Activated CD4-positive, alpha-beta T cell treated with anti-CD3 and anti-CD28 coated beads for 48 hours (primary cell): ENCODE measurements around the gene KANSL3.
"Not testable (repeated sequence)": the region's sequence is repeated elsewhere in the genome, so short reads cannot be mapped to it uniquely, and the experiment has no call there.

Experiments used
- DNase-seq: peaks from one replicate; pipeline ENCODE4 v3.0.0-alpha.2; 2020

Gene KANSL3

DNA sequence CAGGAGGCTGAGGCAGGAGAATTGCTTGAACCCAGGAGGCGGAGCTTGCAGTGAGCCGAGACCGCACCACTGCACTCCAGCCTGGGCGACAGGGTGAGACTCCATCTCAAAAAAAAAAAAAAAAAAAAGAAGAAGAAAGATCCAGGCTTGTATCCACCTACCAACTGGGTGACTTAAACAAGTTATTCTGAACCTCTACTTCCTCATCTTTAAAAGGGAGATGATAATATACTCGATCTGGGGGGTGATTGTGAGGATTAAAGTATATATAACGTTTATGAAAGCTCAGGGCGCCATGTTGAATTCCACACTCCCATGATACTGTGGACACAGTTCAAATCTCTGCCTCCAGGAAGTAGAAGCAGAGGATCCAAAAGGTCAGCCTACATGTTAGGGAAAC, 16.7 kb upstream of the KANSL3 start:
- DNase-seq: not testable (repeated sequence)

DNA sequence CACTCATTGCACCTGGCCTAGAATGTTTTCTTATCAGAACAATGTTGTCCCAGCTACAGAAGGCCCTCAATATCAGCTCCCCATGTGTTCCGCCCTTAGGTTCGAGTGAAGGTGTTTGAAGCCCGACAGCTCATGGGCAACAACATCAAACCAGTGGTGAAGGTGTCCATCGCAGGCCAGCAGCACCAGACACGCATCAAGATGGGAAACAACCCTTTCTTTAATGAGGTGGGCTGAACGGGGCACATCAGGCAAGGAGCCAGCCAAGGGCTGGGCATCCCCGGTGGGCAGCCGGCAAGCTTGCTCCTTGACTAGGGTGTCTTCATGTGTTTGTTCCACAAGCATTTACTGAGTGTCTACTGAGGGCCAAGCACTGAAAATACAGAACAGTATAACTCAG, 13.7 kb upstream of the KANSL3 start:
- no peak for DNase-seq

DNA sequence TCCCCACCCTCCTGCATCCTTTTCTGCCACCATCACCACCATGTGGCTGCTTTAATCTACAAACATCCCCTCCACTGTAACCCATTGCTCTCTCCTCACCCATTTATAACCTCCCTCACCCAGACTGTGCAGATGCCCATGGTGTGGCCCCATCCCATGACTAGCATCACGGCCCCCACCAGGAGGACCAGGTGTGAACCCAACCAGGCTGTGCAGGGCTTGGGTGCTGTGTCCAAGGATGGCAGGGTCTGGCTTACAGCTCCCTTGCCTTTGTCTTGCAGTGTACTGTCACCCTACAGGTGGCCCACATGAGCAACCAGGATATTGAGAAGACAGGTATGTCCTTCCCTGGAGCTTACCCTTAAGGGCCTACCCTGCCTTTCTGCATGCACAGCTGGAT, 11.2 kb upstream of the KANSL3 start:
- no peak for DNase-seq

DNA sequence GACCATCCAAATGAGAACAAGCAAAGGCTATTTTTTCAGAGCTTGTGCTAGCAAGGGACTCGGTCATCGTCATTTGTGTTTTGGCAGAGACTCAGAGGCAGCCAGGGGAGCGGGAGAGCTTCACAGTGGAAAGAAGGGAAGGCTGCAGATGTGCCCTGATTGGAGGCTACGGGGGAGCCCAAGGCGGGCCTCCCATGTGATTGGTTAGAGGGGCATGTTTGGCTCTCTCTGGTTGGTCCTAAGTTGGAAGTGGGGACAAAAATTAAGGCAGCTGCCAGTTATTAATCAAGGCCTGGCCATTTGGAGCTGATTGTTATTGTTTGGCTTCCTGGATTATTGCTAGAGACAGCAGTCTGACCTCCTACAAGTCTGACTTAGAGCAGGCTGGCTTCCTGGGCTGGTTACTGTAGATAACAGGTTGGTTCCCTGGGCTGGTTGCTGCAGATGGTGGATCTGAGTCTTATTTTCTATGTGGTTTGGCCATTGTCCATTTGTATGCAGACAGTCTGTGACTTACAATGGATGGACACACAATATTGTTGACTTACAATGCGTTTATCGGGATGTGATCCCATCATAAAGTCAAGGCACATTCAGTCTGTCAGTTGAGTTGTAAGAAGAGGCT, 10.3 kb upstream of the KANSL3 start:
- no peak for DNase-seq

DNA sequence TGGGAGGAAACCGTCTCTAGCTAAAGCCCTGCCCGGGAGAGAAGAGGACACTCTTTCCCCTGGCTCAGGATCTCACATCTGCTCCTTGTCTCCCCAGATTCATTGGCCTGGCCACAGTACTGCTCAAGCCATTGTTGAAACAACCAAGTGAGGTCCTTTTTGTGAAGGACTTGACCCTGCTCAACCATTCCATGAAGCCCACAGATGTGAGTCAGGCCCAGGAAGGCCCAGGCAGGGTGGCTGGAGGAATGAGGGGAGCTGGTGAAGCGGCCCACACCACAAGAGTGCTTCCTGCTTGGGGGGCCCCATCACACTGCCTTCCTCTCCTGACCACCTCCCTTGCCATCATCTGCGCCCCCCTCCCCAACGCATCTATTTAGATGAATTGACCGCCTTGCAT, 9.6 kb upstream of the KANSL3 start:
- DNase-seq: no peak

DNA sequence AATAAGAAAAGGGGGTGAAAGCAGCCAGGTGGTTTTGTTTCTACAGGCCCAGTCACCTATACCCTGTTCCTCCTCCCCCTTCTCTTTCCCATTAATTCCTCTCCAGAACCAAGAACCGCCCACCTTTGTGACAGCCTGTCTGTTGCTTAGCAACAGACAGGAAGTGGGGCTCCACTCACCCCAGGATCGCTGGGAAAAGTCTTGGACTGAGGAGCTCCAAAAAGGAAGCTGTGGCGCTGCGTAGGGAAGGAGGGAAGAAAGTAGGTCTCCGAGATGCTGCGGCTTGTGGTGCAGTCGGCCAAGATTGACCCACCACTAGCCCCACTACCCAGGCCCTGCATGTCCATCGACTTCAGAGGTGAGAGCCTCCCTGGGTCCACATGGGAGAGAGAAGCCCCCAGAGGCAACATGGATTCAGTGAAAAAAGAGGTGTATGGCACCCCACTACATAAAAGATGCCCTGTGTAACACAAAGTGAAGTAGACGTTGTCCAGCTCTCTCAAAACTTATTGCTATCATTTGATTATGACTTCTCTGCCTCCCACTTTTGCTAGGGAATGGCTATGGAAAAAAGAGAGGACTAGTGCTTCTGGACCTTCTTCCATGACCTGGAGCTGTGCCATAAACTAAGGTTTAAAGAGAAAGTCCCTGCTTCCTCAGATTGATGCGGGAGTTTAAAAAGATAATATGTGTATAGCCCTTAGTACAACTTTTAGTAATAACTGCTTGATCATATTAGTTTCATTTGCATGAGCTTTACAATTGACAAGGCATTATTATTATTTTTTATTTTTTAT, 4.7 kb upstream of the KANSL3 start, which contains the start of gene FER1L5:
TSS of gene FER1L5 (plus strand) at position 201 of the 797 bp plus-strand sequence. CDS start at position 274, 73 bp downstream.
- no peak for DNase-seq

DNA sequence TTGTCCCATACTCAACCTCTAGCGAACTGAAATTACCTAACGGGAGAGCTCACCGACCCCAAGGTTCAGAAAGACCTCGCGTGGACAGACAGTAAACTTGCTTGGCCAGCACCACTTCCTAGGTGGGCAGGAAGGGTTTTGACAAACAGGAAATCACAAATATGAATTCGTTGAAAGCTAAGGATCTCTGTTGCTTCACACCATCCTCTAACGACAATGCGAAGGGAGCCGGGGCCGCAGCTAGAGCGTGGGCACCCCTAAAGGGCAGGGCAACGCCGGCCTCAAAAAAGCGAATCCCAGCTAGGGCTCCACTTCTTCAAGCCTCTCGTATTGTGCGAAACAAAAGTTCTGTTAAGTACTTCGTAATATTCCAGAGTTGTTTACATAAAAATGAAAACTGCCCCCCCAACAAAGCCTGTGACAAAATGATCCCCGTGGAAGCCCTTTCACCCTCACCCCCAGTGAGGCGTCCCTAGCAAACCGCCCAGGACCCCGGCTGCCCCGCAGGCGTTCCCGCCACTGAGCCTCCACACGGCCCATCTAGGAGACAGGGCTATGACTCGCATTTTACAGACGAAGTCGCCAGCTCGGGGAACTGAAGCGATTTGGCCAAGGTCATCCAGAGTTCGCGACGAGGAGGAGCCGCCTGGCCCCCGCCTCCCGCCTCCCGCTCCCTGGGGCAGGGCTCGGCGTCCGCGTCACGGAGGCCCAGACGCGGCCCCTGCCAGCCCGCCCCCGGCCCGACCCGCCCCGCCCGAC, 548 bp downstream of the KANSL3 start:
- DNase-seq: peak; percentile 90

DNA sequence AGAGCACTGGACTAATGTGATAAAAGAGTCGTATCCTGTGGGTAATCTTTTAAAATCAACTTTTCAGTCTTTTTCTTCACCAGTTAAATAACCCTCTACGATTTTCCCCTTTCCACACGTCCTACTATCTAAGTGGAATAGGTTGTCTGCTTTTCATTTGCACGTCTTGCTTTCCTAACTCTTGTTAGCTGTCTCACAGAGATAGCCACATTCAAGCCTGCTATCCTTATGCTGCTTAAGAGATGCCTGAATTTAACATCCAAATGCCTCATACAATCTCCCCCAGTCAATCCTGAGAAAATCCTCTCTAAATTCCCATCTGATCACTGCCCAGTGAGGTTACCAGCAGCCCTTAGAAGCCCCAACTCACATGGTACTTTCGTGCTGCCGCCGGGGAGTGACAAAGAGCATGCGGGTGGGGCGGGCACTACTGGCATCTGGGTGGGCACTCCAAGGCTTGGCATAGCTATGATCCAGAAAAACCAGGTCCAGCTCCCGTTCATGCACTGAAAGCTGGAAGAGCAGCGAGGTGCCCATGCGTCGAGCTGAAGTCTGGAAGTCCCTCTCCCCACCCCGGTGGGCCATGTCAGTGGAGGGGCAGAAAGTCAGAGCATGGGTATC, 1.5 kb downstream of the KANSL3 start:
- no peak for DNase-seq

DNA sequence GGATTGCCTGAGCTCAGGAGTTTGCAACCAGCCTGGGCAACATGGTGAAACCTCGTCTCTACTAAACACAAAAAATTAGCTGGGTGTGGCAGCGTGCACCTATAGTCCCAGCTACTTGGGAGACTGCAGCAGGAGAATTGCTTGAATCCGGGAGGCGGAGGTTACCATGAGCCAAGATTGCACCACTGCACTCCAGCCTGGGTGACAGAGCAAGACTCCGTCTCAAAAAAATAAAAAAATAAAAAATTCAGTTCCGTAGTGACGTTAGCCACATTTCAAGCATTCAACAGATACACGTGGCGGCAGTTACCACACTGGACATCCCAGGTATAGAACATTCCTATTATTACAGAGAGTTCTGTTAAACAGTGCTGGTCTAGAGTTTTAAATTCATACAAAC, 4.5 kb downstream of the KANSL3 start:
- no peak for DNase-seq

DNA sequence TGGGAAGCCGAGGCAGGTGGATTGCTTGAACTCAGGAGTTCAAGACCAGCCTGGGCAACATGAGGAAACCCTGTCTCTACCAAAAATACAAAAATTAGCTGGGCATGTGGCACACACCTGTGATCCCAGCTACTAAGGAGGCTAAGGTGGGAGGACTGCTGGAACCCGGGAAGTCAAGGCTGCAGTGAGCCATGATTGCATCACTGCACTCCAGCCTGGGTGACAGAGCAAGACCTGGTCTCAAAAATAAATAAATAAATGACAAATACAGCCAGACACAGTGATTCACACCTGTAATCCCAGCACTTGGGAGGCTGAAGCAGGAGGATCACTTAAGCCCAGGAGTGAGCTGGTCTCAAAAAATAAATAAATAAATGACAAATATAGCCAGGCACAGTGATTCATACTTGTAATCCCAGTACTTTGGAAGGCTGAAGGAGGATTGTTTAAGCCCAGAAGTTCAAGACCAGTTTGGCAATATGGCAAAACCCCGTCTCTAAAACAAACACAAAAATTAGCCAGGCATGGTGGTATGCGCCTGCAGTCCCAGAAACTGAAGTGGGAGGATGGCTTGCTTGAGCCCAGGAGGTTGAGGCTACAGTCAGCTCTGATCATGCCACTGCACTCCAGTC, 6.2 kb downstream of the KANSL3 start:
- no peak for DNase-seq

DNA sequence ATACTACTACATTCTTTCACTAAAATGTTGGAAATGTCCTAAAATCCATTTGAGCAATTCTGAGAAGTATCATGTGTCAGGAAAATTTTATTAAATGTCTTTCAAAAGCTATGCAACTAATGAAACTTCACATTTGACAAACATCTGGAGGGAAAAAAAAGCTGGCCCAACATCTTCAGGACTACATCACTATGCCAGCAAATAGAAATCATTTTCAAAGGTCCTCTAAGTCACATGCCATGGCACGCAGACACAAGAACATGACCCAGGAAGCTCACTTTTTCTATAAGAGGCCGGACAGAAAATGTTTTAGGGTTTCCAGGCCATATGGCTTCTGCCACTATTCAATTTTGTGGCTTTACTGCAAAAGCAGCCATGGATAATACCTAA, 11.6 kb downstream of the KANSL3 start:
- no peak for DNase-seq

DNA sequence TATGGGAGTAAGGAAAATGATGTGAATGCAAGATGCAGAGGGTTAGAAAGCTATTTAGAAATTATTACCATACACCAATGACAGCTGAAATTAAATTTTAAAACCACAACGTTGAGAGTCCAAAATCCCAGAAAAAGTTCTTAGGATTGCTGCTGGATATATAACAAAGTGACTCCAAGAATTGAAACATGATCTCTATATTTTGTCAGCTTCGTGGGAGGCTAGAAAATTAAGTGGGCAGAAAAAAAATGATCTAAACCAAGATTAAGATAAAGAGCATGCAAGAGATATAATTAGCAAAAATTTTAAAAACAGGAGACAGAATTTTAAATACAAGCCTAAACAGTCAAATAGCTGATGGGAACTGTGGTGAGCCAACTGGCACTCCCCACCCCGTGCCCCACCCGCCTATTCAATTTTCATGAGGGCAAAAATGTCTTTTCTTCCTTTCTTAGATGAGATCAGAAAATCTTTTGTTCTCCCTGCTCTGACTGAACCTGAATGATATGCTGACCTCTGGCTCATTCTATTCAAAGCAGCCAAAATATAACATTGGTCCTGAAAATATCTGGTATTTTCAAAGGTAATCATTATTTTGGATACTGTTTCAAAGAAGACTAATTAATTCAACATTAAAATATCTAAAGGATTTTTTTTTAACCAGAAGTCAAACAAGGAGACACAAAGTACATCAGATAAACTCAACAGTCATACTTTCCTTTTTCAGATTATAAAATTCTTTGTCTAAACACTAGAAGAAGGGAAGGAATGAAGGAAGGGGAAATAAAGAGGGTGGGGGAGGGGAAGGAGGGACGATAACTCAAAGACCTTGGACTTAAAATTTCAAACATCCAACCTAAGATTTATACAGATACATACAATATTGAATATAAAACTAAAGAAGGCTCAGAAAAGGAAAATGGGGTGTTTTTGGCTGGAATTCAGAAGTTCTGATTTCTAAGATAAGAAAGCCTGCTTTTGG, 12.2 kb downstream of the KANSL3 start:
- DNase-seq: no peak

DNA sequence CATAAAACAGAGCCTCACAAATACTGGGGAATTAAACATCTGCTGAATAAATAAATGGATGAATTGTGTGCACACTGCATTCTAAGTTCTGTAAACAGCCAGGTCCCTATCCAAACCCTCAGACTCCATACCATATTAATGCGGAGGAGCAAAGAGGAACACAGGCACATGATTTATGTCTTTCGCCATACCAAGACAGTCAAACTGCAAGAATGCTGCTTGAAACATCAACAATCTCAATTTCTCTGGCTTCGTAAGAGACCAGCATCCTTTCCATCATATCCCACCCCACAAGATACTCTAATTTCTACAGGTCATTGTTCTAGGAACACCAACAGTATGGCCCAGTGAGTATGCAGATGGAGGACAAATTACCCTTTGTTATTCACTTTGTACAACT, 15.0 kb downstream of the KANSL3 start:
- no peak for DNase-seq

DNA sequence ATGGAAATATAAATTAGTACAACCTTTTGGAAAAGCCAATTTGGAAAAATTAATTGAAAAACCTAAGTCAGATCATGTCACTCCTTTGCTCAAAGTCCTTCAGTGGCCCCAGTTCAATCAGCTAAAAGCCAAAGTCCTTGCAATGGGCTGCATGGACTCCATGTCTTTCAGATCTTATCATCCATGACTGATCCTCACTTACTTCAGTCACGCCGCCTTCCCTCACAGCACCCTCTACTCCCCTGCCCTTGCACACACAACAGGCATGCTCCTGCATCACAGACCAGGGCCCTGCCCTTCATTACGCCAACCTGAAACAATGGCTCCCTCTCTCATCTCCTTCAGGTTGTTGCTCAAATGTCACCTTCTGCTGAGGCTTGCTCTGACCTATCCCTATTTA, 15.6 kb downstream of the KANSL3 start:
- DNase-seq: no peak

DNA sequence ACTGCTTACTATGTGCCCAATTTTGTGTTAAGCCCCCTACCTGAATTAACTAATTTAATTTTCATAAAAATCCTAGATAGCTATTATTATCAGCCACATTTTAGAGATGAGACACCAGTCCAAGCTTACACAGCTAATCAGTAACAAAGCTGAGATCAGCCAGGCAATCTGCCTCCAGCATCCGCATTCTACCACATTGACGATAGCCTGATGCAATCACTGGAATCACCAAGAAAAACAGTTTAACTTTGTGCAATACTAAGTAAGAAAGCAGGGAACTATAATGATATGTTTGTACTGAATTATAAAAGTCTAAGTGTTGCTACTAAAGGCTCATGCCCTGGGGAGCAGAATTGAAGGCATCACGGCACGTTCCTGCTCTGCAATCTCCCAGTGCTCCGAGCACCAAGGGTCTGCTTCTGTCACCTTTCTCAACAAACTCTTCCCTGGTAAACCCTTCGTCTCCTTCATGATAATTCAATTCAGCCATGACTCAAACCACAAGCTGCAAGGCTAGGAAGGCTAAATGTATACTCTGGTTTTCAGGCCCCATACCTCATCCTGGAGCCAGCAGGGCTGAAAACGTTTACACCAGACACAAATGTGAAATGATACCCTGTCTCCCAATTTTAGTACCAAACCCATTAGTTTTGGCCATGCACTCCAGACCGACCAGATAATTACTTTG, 19.4 kb downstream of the KANSL3 start:
- DNase-seq: no peak

DNA sequence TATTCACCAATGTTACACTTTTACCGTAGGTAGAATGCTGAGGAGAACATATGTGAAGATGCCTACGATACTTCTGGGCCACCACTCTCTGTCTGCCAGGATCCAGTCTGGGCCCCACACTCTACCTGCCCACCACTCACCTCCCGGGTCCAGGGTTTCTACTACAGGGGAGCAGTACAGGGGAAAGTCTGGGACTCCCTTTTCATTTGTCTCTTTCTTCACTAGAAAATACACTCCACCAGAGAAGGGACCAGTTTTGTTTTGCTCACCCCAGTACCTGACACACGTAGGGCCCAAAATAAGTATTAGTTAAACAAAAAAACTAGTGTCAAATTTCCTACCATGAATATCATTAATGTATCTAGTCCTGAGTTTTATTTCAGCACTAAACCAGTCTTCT, 21.1 kb downstream of the KANSL3 start:
- no peak for DNase-seq

DNA sequence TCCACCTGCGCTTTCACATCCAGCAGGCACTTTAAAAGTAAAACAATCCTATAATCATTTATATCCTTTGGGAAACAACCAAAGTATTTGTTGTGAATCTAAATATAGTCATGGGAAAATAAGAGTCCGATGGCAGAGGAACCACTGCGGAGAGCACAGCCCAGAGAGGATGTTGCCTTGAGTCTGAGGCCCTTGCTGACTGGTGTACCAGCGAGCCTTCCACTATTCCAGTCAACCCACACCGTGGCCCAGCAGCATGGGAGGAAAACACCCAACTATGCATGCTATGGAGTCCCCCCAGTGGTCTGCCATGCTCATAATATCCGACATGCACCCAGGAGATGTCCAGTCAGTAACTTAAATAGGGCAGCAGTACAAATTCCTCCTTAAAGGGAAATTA, 21.6 kb downstream of the KANSL3 start:
- DNase-seq: no peak

DNA sequence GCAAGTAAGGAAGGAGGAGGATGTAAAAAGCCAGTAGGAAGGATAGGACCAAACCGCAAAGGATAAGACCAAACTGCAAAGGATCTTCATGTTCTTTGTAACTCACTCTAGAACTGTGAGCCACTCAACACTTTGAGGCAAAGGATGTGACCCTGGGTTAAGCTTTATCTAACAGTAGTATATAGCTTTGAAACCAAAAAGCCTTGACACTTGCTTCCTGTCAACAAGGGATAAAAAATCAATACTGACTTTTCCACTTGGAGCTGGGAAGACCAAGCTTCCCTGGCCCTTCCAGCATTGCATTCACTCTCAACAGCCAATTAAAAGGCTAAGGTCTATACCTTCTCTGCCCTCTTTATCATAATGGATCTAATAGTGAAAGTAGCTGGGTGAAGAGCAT, 22.0 kb downstream of the KANSL3 start:
- no peak for DNase-seq

DNA sequence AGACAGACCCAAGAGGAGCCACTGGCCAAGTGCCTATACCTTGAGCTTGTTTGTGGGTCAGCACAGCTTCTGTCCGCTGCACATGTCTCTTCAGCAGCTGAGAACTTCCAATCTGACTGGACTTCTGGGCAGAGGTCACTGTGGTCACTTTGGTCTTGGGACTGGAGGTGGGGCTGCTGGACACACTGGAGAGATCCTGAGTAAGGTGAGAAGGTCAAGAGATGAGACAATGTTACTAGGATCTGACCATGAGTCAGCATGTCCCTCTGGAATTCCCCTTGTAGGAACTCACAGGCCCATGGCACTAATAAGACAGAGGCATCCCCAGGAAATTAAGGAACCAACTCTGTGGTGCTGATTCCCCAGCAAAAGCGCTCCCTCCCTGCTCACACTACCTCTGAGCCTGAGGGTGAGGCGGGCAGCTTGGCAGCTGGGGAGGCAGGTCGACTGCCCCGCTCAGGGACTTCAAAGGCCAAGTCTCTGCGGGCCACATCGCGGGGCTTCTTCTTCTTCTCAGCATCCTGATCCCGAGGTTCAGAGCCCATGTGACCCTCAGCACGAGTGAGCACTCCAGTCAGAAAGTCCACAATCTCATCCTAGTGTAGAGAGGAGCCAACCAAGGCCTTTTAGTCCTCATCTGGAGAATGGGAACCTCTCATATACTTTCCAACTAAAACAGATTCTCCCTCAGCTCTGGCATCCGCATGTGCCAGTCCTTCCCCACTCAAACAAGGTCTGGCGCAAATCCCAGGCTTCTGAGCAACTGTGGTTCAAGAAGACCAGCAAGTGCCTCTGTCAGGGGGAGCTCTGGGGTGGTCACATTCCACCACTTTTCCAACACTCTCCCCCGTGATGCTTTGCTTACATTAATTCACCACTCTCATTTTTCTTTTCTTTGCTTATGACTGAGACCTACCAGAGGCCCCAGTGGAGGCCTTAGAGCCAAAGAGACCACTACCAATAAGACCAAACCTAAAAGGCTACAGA, 29.4 kb downstream of the KANSL3 start:
- DNase-seq: no peak

DNA sequence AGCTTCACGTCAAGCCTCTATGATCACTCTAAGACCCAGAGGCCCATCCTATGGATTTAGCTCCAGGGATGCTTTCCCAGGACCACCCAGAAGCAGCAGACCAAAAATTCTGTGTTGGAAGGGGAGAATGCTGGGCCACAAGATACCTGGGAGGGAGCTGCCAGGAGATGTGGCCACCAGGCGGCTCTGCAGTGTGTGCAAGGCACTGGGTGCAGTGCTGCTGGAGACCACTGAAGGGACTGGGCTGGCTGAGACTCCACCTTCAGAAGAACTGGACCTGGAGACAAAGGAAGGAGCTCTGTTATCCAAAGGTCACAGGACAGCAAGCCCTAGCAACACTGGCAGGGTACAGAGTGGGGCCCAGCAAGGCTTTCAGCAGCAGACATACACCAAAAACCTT, 34.0 kb downstream of the KANSL3 start:
- DNase-seq: no peak
